EH (cell line): ENCODE results near the gene SYTL3.
"Not testable (repeated sequence)": the region's sequence is repeated elsewhere in the genome, so short reads cannot be mapped to it uniquely, and the experiment has no call there.

Experiments
- DNase-seq: peaks from one replicate; pipeline ENCODE4 v3.0.0-alpha.2; 2015; ENCODE audit warnings: low read depth

Gene SYTL3

DNA sequence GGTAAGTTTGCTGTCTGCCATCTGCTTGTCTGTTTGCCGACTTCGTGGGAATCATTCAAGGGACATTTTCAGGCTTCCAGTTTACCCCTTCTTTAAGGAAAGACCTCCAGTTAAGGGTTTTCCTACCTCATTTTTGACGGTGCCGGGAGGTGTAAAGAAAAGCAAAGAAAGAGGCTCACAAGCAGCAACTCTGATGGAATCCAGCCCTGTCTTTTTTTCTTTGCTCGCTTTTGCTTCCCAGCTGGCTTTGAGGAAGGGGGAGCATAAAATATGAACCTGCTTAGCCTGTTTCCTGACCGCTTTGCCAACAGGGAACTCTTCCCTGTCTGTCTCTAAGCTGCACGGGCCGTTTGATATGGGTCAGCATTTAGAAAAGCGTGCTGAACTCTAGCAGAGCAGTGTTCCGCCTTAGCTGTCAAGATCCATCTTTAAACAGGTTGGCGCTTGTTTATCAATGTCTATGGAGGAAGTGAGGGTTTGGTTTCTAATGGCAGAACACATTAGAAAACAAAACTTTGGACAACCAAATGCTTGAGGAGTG lies 13.8 kb downstream of the SYTL3 start:
- DNase-seq = no peak

GRCh38 chr6:158665332-158665731 lies 15.5 kb downstream of the SYTL3 start:
- no peak for DNase-seq

- peak; percentile 54 for DNase-seq
These were observed 16.9 kb downstream of the SYTL3 start for GRCh38 chr6:158666628-158667359.

DNA sequence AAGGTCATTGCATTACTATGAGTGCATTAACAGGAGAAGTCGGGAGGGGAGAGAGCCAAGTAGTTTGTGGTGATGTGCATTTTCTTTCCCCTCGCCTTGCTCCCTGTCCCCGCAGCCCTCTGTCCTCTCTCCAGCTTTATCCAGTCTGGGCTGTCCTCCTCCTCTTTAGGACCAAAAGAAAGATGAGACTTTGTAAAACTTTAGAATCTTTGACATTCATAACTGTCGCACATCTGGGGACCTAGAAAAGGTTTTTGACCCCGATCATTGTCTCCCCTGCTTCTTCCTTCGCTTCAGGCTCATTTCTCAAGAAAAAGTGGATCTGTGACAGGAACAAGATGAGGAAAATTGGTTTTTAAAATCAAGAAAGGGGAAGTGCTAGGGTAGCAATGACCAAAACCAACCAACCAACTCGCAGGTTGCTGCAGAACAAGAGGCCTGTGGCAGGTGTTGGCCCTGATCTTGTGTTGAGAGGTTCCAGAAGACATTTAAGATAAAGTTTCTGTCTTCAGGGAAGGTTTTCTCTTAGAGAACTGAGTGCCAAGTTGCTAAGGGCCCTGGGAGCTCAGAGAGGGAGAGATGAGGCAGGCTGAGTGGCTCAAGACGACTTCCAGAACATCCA lies 17.6 kb downstream of the SYTL3 start:
- DNase-seq = no peak

DNA sequence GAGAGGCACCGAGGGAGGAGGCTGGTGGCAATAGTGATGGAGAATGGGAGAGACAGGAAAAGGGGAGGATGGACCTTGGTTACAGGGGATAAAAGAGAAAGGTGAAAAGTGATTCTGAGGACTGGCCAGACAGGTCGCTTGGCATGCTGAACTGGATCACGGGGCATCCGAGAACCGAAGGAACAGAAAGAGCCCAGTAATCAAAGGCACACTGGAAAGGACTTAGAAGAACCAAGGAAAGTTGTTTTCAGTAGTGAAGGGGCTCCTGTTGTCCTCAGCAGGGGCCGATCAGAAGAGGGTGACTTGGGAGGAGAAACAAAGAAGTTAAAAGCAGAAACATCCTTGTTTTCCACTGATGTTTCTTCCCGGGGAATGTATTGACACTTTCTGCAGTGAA lies 18.9 kb downstream of the SYTL3 start:
- DNase-seq = no peak

GRCh38 chr6:158669145-158670035 lies 19.5 kb downstream of the SYTL3 start:
- peak; percentile 31 for DNase-seq

DNA sequence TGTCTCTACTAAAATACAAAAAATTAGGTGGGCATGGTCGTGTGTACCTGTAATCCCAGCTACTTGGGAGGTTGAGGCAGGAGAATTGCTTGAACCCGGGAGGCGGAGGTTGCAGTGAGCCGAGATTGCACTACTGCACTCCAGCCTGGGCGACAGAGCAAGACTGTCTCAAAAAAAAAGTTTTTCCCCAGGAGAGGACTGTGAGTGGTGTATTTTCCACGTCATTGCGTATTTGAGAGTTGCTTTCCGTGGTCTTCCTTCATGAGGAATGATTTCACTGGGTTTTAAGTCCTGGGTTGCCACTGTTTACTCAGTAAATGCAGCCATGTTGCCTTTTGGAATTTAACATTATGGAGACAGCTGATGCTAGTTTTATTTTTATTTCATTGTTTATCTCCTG lies 22.3 kb downstream of the SYTL3 start:
- DNase-seq = not testable (repeated sequence)

- no peak for DNase-seq
These were observed 22.9 kb downstream of the SYTL3 start for GRCh38 chr6:158672726-158673125.

DNA sequence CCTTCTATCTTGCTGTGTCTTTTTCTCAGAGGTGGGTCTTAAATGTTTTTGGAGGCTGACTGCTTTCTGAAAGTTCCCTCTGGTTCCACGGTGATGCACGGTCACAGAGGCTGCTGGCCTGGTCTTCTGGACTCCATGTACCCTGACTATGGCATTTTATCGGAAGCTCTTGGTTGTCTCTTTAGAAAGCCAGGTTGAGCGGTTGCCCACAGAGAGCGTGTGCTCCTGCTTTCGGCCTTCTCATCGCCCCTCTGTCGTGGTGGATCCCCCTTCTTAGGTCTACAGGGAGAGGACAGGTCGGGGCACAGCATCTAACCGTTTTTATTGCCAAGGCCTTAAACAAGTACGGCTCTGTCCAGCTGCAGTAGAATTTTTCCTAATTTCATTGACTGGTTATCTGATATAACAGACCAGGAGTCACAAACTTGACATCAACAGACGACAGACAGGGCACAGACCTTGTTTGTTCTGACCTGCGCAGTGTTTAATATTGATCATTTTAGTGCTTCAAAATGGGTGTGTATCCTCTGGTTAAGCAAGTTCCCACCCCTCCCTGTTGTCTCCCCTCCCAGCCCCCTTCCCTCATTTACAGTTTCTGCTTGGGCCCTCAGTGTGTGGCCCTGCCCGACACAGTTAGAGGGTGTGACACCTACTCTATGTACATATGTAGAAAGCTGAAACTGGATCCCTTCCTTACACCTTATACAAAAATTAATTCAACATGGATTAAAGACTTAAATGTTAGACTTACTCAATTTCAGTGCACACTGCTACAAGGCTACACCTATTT lies 24.7 kb downstream of the SYTL3 start:
- DNase-seq = no peak

GRCh38 chr6:158677094-158677493 lies 27.2 kb downstream of the SYTL3 start:
- not testable (repeated sequence) for DNase-seq

DNA sequence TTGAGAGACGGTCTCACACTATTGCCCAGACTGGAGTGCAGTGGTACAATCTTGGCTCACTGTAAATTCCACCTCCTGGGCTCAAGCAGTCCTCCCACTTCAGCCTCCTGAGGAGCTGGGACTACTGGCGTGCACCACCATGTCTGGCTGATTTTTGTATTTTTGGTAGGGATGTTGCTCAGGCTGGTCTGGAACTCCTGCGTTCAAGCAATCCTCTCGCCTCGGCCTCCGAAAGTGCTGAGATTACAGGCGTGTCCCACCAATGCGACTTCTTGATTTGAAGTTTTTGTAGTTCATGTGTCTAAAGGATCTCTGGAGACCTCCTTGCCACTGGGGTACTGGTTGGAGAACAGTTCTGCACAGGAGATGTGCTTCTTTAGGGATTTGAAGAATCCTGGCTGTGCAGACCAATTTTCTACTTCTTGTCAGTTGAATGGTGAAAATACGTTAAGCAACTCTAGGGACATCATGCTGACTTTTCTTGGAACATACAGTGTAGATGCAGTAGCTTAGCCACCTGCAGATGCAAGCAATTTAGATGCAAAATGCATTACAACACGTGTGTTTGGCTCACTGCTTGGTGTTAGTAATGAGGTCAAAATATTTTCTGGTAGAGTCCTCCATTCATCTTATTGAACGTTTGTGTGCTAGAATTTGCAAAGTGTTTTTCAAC lies 28.2 kb downstream of the SYTL3 start:
- DNase-seq = no peak

GRCh38 chr6:158680015-158680414 lies 30.2 kb downstream of the SYTL3 start:
- DNase-seq = no peak

DNA sequence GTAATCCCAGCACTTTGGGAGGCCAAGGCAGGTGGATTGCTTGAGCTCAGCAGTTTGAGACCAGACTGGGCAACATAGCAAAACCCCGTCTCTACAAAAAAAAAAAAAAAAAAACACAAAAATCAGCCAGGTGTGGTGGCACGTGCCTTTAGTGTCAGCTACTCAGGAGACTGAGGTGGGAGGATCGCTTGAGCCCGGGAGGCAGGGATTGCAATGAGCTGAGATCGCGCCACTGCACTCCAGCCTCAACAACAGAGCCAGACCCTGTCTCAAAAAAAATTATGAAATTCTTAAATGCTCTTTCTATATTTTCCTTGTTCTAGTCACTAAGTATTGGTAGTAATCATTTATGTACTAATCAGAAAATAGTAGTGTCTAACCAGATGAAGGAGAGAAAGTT lies 30.6 kb downstream of the SYTL3 start:
- no peak for DNase-seq

GRCh38 chr6:158684311-158684710 lies 34.5 kb downstream of the SYTL3 start:
- DNase-seq = no peak

DNA sequence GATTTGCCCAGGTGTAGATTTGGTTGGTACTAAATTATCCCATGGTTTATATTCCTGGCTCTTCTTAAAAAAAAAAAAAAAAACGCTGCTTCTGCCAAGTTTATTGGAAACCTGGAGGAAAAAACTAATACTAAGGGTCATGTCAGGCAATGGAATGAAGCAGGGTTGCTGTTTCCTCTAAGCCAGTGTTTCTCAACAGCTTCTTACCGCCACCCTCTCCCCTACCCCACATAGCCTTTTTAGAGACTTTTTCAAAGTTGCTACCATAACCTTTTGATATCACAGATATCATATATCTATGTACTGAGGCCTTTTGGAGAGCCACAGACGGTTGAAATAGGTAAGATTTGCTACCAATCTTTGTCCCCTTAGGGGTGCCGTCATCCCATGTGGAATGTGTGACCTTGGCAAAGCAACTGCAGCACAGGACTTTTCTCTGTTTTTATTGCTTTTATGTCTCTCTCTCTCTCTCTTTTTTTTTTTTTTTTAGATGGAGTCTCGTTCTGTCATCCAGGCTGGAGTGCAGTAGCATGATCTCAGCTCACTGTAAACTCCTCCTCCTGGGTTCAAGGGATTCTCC lies 35.0 kb downstream of the SYTL3 start:
- DNase-seq = no peak

DNA sequence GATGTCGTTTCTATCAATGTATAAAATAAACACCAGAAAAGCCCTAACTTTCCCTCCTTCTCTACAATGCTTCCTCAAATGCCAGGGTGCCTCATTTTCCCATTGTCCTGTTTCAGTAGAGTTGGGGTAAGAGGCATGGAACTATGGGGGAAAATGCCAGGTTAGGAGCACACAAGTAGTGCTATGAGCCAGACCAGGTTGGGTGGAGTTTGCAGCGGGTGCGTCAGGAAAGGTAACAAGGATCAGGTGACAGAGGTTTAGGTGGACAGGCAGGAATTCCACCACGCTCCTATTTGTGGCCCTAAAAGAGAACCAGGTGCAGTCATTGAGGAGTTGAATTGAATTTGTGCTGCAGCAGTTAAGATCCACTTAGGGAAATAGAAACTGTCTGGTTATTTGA lies 36.5 kb downstream of the SYTL3 start:
- no peak for DNase-seq

GRCh38 chr6:158686791-158687381 lies 37.0 kb downstream of the SYTL3 start:
- no peak for DNase-seq

GRCh38 chr6:158687506-158687905 lies 37.7 kb downstream of the SYTL3 start:
- DNase-seq = no peak

DNA sequence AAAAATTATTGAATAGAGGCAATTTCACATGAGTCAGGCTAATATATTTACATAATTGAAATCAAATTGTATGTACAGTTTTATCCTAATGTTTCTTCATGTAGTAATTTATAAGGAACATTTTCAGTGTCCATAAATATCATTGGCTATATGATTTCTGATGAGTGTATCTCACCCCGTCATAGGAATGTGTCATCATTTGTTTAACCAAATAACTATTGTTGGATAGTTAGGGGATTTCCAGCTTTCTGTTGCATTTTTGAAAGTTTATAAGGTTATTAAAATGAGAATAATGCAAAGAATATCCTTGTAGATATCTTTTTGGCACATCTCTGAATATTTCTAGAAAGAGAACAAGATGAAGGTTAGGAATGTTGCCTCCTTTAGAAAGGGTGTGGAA lies 39.0 kb downstream of the SYTL3 start:
- peak; percentile 24 for DNase-seq

GRCh38 chr6:158694913-158695312 lies 45.1 kb downstream of the SYTL3 start:
- no peak for DNase-seq
